Bronchial epithelial cell (primary cell): ENCODE data around the gene USP22. TPM values are rescaled to one million over a fixed set of nuclear protein-coding genes. Genes with fewer than 3 reads are reported as not detected.

ENCODE experiments used
- DNase-seq: peaks from one replicate; pipeline ENCODE4 v3.0.0-alpha.2; 2010; ENCODE audit warnings: low read depth
- FAIRE-seq: peaks from 2 replicates; lab custom pipeline; 2011; peaks lifted over from hg19 to GRCh38; lab: Jason Lieb, UNC
- H3K27me3 ChIP-seq: 2 replicates; pipeline ENCODE4 v1.5.1; 2011; ENCODE audit warnings: low read length; ENCODE audit not compliant: control insufficient read depth, insufficient read depth
- H3K36me3 ChIP-seq: 2 replicates; pipeline ENCODE4 v1.5.1; 2011; ENCODE audit warnings: low read length; ENCODE audit not compliant: control insufficient read depth, insufficient read depth
- H3K4me3 ChIP-seq: 2 replicates; pipeline ENCODE4 v1.5.1; 2011; ENCODE audit warnings: mild to moderate bottlenecking, low read depth, low read length, control low read depth
- CTCF ChIP-seq: IDR thresholded peaks from 2 replicates; pipeline ENCODE4 v1.5.1; 2011; ENCODE audit warnings: mild to moderate bottlenecking, moderate library complexity, low read length, control low read depth, inconsistent platforms; ENCODE audit not compliant: insufficient read depth, severe bottlenecking
- total RNA-seq: library from RNA; depleted of rRNA; stranded (reverse); fragments of >200 nt; gene quantifications from 2 replicates; pipeline ENCODE4 v1.2.1, GENCODE V29; 2014

The USP22 gene
- total RNA-seq, 1 donor from 2014 or later = 165 TPM

DNA sequence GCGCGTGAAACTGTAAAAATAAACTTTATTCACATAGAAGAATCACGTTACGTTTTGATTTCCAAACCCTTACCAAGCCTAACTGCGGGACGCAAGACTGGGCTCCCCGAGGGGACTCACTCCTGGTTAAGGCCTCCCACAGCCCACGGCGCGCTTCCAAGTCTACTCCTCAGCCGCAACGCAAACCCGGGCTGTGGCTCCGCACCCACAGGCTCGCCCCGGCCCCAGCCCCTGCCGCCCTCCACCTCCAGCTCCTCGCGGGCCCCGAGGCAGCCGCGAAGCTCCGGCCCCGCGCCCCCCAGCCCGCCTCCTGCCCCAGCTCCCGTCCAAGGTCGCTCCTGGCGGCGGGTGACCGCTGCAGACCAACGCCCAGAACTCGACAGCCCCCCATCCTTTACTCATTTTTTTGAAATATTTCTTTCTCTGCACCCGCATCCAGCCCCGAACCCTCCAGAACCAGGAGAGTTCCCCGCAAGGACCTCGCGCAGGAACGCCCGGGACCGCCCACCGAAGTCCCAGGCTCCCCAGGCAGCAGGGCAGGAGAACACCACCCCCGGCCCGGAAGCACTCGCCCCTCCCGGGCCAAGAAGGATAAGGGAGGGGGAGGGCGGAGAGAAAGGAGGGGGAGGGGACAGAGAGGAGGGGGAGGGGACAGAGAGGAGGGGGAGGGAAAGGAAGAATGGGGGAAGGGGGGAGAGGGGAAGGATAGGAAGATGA is 912 bp downstream of the USP22 start:
- peaks cover 3% of the 10 kb centered on the region for H3K36me3 ChIP-seq
- H3K4me3 ChIP-seq = peak overlapping the region; percentile 87
- FAIRE-seq (no peak), DNase-seq (peak; percentile 41)
- no peak for TF ChIP-seq CTCF
- no peaks in the 10 kb centered on the region for H3K27me3 ChIP-seq

DNA sequence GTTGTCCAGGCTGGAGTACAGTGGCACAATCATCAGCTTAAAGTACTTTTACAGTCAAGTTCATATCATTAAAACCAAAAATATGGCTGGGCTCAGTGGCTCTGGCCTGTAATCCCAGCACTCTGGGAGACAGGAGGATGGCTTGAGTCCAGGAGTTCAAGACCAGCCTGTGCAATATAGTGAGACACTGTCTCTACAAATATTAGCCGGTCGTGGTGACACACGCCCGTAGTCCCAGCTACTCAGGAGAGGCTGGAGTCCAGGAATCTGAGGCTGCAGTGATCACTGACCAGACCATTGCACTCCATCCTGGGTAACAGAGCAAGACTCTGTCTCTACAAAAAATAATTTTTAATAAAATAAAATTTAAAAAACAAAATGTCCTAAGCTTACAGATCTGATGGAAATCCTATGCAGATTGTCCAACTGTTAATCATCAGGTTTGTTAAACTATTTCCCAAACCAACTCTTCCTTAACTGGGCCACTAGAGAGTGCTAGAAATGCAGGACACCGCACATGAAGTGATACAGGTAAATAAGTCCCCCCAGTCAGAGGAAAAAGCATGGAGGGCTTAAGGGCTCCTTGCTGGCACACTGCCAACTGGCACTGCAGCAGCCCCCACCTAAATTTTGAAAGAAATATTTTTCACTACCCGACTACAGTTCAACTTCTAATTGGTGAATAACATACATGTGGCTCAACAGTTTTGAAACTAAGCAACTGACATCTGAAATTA is 2.8 kb downstream of the USP22 start:
- peak overlapping the region; percentile 87 for H3K4me3 ChIP-seq
- H3K27me3 ChIP-seq = no peaks in the 10 kb centered on the region
- peak; percentile 39 for TF ChIP-seq CTCF
- peaks cover 3% of the 10 kb centered on the region for H3K36me3 ChIP-seq
- DNase-seq = peak; percentile 57
- FAIRE-seq = no peak

DNA sequence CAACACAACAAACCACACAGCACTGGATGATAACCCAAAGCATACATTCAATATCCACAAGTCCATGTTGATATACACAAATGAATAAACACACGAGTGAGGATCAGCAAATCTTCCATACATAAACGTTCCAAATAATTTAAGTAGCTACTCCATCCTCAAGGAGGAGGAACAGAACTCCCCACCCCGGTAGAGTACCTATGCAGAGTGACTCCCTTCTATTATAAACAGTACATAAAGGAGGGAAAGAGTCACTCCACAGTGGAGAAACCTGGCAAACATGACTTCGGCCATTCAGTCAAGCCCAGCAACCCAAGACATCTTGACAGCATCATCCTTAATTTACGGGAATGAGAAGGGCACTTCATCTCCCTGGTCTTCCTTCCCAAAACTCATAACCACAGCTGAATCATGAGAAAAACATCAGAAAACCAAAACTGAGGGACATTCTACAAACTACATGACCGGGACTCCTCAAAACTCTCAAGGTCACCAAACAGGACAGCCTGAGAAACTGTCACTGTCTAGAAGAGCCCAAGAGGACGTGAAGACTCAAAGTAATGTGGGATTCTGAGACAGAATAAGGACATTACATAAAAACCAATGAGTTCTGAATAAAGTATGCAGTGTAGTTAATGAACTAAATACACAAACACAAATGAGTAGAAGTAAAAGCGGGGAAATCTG is 5.6 kb downstream of the USP22 start:
- H3K36me3 ChIP-seq = peaks cover 3% of the 10 kb centered on the region
- no peak overlapping the region for H3K4me3 ChIP-seq
- H3K27me3 ChIP-seq = no peaks in the 10 kb centered on the region
- FAIRE-seq = no peak
- DNase-seq = no peak
- no peak for TF ChIP-seq CTCF

GRCh38 chr17:21036361-21036881 is 6.4 kb downstream of the USP22 start:
- no peak overlapping the region for H3K4me3 ChIP-seq
- H3K36me3 ChIP-seq = peaks cover 3% of the 10 kb centered on the region
- DNase-seq (peak; percentile 63), FAIRE-seq (no peak)
- H3K27me3 ChIP-seq = no peaks in the 10 kb centered on the region
- TF ChIP-seq CTCF = no peak

DNA sequence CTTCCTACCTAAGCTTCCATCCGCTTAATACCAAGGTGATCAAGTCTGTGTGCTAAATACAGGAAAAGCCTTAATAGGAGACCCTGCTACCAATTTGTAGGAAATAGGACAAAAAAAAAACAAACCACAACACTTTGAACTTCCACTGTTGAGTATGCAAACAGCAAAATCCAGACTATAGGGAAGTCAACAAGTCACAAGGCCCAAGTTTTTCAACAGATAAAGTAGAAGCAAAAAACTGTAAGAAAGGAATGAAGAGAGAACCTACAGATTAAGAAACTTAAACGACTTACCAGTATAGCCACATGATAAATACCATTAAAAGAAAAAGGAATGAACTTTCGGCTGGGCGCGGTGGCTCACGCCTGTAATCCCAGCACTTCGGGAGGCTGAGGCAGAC is 7.4 kb downstream of the USP22 start:
- H3K27me3 ChIP-seq = no peaks in the 10 kb centered on the region
- no peak overlapping the region for H3K4me3 ChIP-seq
- no peak for TF ChIP-seq CTCF
- DNase-seq = no peak
- FAIRE-seq = no peak
- H3K36me3 ChIP-seq = peaks cover 3% of the 10 kb centered on the region
